GM12874 (cell line): ENCODE data around the gene SORCS1.

Source experiments
- CTCF ChIP-seq: IDR thresholded peaks from 2 replicates; pipeline ENCODE4 v1.5.1; 2011; ENCODE audit warnings: low read depth, mild to moderate bottlenecking, control low read depth, low read length, moderate library complexity; ENCODE audit not compliant: insufficient read depth

The SORCS1 gene

GRCh38 chr10:106712988-106713387, 451.5 kb downstream of the SORCS1 start:
- no peak for TF ChIP-seq CTCF

GRCh38 chr10:106711313-106711906, 453.1 kb downstream of the SORCS1 start:
- peak; percentile 80 for TF ChIP-seq CTCF

- no peak for TF ChIP-seq CTCF
Observed at GRCh38 chr10:106708506-106708905, 456.0 kb downstream of the SORCS1 start.

- no peak for TF ChIP-seq CTCF
Observed at GRCh38 chr10:106707657-106708056, 456.8 kb downstream of the SORCS1 start.

GRCh38 chr10:106706127-106706526, 458.4 kb downstream of the SORCS1 start:
- TF ChIP-seq CTCF = no peak

GRCh38 chr10:106705681-106706100, 458.8 kb downstream of the SORCS1 start:
- TF ChIP-seq CTCF = peak; percentile 75

- TF ChIP-seq CTCF = no peak
Observed at GRCh38 chr10:106696239-106696638, 468.3 kb downstream of the SORCS1 start.

GRCh38 chr10:106694696-106695095, 469.8 kb downstream of the SORCS1 start:
- no peak for TF ChIP-seq CTCF
